Smooth muscle cell (in vitro differentiated cells): ENCODE data around the gene SRPK2. TPM values are rescaled to one million over a fixed set of nuclear protein-coding genes. Genes with fewer than 3 reads are reported as not detected.

ENCODE experiments used
- DNase-seq: peaks from one replicate; lab custom pipeline; 2025; ENCODE audit not compliant: unreplicated experiment; lab: John Stamatoyannopoulos, UW
- H2AFZ ChIP-seq: fragments of 200-600 bp; sonication (generic); 2 replicates; pipeline ENCODE4 v1.6.0; 2016; ENCODE audit warnings: antibody characterized with exemption, low read depth, mild to moderate bottlenecking
- H3F3A ChIP-seq: fragments of 200-600 bp; sonication (generic); 2 replicates; pipeline ENCODE4 v1.6.0; 2017; ENCODE audit warnings: antibody characterized with exemption, low read depth
- H3K27ac ChIP-seq: fragments of 200-600 bp; sonication (generic); 2 replicates; pipeline ENCODE4 v1.5.1; 2016; ENCODE audit warnings: low read depth, mild to moderate bottlenecking
- H3K27me3 ChIP-seq: fragments of 200-600 bp; sonication (generic); 2 replicates; pipeline ENCODE4 v1.6.1; 2016; ENCODE audit warnings: low read depth, mild to moderate bottlenecking
- H3K36me3 ChIP-seq: fragments of 200-600 bp; sonication (generic); 2 replicates; pipeline ENCODE4 v1.5.1; 2016; ENCODE audit warnings: low read depth
- H3K4me1 ChIP-seq: fragments of 200-600 bp; sonication (generic); 2 replicates; pipeline ENCODE4 v1.5.1; 2016; ENCODE audit warnings: low read depth
- H3K4me2 ChIP-seq: fragments of 200-600 bp; sonication (generic); 2 replicates; pipeline ENCODE4 v1.6.0; 2016; ENCODE audit warnings: mild to moderate bottlenecking
- H3K4me3 ChIP-seq: fragments of 200-600 bp; sonication (generic); 2 replicates; pipeline ENCODE4 v1.5.1; 2016; ENCODE audit warnings: mild to moderate bottlenecking
- H3K79me2 ChIP-seq: fragments of 200-600 bp; sonication (generic); 2 replicates; pipeline ENCODE4 v1.6.0; 2016; ENCODE audit warnings: low read depth, mild to moderate bottlenecking
- H3K9ac ChIP-seq: fragments of 200-600 bp; sonication (generic); 2 replicates; pipeline ENCODE4 v1.6.0; 2016; ENCODE audit warnings: low read depth
- H3K9me3 ChIP-seq: fragments of 200-600 bp; sonication (generic); replicated peaks from 2 replicates; pipeline ENCODE4 v1.5.1; 2016; ENCODE audit warnings: low read depth
- H4K20me1 ChIP-seq: fragments of 200-600 bp; sonication (generic); 2 replicates; pipeline ENCODE4 v1.6.0; 2016; ENCODE audit warnings: low read depth
- WGBS: methylation state at CpG from one replicate; pipeline ENCODE4 v1.1.7; 2016; ENCODE audit warnings: low lambda C conversion rate; 5-methylcytosine and 5-hydroxymethylcytosine counted together
- polyA plus RNA-seq: library from polyadenylated mRNA; unstranded; fragments of >200 nt; fragmentation: Nextera tagmentation; extraction: Ambion mirVana; gene quantifications from 2 replicates; pipeline ENCODE4 v1.2.1, GENCODE V29; 2016
- total RNA-seq: library from RNA; depleted of rRNA; stranded (reverse); fragments of >200 nt; gene quantifications from 2 replicates; pipeline ENCODE4 v1.2.3, GENCODE V29; 2014
- TF ChIP-seq, protein P1 (sequence below): fragments of 200-600 bp; sonication (generic); IDR thresholded peaks from 2 replicates; pipeline ENCODE4 v1.5.1; 2017; ENCODE audit warnings: borderline replicate concordance, mild to moderate bottlenecking, antibody characterized with exemption; ENCODE audit not compliant: insufficient read depth, poor library complexity, severe bottlenecking

Gene SRPK2
- total and polyA plus RNA-seq, 2 experiments from 2014 or later = 21.9 to 28.0 TPM

DNA sequence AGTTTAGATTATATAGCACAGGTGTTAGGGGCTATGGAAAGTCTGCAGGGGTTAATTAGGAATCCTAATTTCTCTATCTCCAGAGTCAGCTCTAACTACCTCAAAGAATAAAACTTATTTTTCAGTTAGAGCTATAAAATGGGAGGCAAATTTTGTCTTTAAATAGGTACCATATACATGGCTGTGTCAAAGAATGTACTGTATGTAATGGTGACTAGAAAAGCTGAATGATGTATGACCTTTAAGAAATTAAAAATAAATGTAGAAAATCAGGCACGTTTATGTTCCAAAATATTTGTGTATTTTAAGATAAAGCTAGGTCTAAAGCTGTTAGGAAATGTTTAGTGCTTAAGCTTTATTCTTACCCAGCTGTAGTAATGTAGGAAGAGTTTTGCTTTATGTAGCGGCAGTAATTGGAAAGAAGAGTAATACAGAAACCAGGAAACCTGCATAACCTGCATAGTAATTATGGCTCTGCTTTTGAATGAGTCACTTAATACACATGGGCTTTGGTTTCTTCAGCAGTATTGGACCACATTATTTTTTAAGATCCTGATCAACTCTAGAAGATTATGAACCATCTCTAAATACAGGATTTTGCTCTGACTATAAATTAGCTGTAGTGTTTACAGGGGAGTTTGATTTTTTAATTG lies 289.7 kb downstream of the SRPK2 start:
- Histone ChIP-seq H3K4me3 (no peak overlapping the region), H3K4me2 (peak overlapping the region; percentile 24), H3F3A (peaks cover 25% of the 10 kb centered on the region), H3K9ac (peak overlapping the region; percentile 28), H3K27ac (peak overlapping the region; percentile 76), H4K20me1 (peaks cover 61% of the 10 kb centered on the region), H3K27me3 (no peaks in the 10 kb centered on the region), H2AFZ (no peak overlapping the region), H3K79me2 (peaks cover 16% of the 10 kb centered on the region), H3K36me3 (peaks cover 8% of the 10 kb centered on the region), H3K9me3 (no peaks in the 10 kb centered on the region), H3K4me1 (peaks cover 6% of the 10 kb centered on the region)
- WGBS = 87% methylated on average over 2 of the region's 2 CpGs
- TF ChIP-seq, protein P1, sequence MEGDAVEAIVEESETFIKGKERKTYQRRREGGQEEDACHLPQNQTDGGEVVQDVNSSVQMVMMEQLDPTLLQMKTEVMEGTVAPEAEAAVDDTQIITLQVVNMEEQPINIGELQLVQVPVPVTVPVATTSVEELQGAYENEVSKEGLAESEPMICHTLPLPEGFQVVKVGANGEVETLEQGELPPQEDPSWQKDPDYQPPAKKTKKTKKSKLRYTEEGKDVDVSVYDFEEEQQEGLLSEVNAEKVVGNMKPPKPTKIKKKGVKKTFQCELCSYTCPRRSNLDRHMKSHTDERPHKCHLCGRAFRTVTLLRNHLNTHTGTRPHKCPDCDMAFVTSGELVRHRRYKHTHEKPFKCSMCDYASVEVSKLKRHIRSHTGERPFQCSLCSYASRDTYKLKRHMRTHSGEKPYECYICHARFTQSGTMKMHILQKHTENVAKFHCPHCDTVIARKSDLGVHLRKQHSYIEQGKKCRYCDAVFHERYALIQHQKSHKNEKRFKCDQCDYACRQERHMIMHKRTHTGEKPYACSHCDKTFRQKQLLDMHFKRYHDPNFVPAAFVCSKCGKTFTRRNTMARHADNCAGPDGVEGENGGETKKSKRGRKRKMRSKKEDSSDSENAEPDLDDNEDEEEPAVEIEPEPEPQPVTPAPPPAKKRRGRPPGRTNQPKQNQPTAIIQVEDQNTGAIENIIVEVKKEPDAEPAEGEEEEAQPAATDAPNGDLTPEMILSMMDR = no peak
- DNase-seq = no peak

DNA sequence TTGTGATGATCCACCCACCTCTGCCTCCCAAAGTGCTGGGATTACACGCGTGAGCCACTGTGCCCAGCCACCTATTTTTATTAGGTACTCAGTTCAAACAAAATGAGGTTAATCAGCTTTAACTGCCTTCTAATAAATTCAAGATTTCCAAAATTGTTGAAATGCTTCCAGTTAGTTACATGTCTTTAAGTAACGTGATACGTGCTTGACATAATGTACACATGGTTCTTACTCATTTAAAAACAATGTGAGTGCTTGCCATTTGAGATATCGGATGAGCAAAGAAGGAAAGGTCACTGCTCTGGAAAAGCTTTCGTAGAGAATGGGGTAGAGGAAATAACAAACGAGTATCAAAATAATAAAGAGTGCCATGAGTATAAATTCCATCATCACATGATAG lies 291.1 kb downstream of the SRPK2 start:
- Histone ChIP-seq H3K79me2 (peaks cover 20% of the 10 kb centered on the region), H3K27me3 (no peaks in the 10 kb centered on the region), H3F3A (peaks cover 25% of the 10 kb centered on the region), H3K4me3 (no peak overlapping the region), H3K4me1 (peaks cover 6% of the 10 kb centered on the region), H2AFZ (no peak overlapping the region), H4K20me1 (peaks cover 67% of the 10 kb centered on the region), H3K27ac (peak overlapping the region; percentile 76), H3K4me2 (peak overlapping the region; percentile 24), H3K36me3 (peaks cover 8% of the 10 kb centered on the region), H3K9me3 (no peaks in the 10 kb centered on the region), H3K9ac (no peak overlapping the region)
- WGBS = 32% methylated on average over 7 of the region's 7 CpGs
- DNase-seq = no peak
- TF ChIP-seq, protein P1 = no peak

DNA sequence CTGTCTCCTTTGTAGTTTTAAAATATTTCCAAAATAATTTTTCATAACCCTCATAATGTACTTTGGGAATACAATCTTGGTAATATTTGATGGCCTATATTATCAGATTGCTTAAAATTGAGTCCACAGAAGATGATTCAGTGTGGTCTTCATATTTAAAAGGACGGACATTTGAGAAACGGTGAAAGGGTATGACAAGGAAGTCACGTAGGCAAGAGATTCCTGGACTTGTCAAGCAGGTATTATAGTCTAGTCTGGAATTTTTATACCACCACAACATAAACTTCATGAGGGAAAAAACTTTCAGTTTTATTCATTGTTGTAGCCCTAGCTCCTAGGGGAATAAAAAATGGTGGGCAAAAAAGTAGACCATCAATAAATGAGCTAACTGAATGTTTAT lies 292.4 kb downstream of the SRPK2 start:
- Histone ChIP-seq H3K36me3 (peaks cover 11% of the 10 kb centered on the region), H3K27ac (peak overlapping the region; percentile 76), H3K9ac (no peak overlapping the region), H3K4me1 (peaks cover 6% of the 10 kb centered on the region), H3K27me3 (no peaks in the 10 kb centered on the region), H3K9me3 (no peaks in the 10 kb centered on the region), H2AFZ (no peak overlapping the region), H4K20me1 (peaks cover 74% of the 10 kb centered on the region), H3K4me3 (no peak overlapping the region), H3K79me2 (peaks cover 24% of the 10 kb centered on the region), H3K4me2 (no peak overlapping the region), H3F3A (peaks cover 31% of the 10 kb centered on the region)
- TF ChIP-seq, protein P1 = no peak
- DNase-seq = no peak
- WGBS = 80% methylated on average over 3 of the region's 3 CpGs

DNA sequence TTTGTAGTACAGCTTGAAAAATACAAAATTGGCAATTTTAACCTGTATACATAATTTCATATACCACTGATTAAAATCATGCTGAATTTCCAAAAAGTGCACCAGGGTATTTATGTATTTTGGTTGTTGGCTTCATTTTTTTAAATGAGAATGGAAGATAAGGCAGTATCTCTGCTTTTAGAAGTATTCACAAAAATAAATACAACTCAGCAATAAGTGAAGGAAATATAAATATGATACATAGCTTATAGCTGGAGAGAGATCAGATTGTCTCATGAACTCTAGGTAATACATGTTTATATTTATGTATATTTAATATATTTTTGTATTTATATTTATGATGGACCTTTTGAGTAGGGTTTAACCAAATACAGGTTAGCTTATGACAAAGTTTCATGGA lies 293.8 kb downstream of the SRPK2 start:
- no peak overlapping the region for H3K4me3 ChIP-seq
- H3K27me3 ChIP-seq = no peaks in the 10 kb centered on the region
- peaks cover 6% of the 10 kb centered on the region for H3K4me1 ChIP-seq
- peaks cover 34% of the 10 kb centered on the region for H3F3A ChIP-seq
- H3K4me2 ChIP-seq = no peak overlapping the region
- H3K9me3 ChIP-seq = no peaks in the 10 kb centered on the region
- no peak overlapping the region for H3K9ac ChIP-seq
- H3K36me3 ChIP-seq = peaks cover 23% of the 10 kb centered on the region
- peaks cover 31% of the 10 kb centered on the region for H3K79me2 ChIP-seq
- DNase-seq = no peak
- TF ChIP-seq, protein P1 = no peak
- H4K20me1 ChIP-seq = peaks cover 82% of the 10 kb centered on the region
- H2AFZ ChIP-seq = no peak overlapping the region
- H3K27ac ChIP-seq = peak overlapping the region; percentile 76
